Measurements from ENCODE around the gene MIA2. TPM values are rescaled to one million over a fixed set of nuclear protein-coding genes. Genes with fewer than 3 reads are reported as not detected.

Gene MIA2
- total and polyA plus RNA-seq, 9 of the 15 experiments (the other 6 are each of a cell fraction or from before 2014, with no cell fraction given), result 6.0 to 21.8 (median 12.8) TPM

- TF ChIP-seq ZNF764 (CRISPR knock-in tag; IDR thresholded peaks at IDR 0.05; ENCODE audit: low read depth), result no peak
- TF ChIP-seq, protein P1, sequence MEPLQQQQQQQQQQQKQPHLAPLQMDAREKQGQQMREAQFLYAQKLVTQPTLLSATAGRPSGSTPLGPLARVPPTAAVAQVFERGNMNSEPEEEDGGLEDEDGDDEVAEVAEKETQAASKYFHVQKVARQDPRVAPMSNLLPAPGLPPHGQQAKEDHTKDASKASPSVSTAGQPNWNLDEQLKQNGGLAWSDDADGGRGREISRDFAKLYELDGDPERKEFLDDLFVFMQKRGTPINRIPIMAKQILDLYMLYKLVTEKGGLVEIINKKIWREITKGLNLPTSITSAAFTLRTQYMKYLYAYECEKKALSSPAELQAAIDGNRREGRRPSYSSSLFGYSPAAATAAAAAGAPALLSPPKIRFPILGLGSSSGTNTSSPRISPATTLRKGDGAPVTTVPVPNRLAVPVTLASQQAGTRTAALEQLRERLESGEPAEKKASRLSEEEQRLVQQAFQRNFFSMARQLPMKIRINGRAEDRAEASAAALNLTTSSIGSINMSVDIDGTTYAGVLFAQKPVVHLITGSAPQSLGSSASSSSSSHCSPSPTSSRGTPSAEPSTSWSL (CRISPR knock-in tag; IDR thresholded peaks at IDR 0.05; ENCODE audit: borderline replicate concordance), result no peak
- TF ChIP-seq SNAPC5 (CRISPR knock-in tag; IDR thresholded peaks at IDR 0.05), result no peak
- TF ChIP-seq, protein P2, sequence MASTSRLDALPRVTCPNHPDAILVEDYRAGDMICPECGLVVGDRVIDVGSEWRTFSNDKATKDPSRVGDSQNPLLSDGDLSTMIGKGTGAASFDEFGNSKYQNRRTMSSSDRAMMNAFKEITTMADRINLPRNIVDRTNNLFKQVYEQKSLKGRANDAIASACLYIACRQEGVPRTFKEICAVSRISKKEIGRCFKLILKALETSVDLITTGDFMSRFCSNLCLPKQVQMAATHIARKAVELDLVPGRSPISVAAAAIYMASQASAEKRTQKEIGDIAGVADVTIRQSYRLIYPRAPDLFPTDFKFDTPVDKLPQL (IDR thresholded peaks at IDR 0.05; ENCODE audit: extremely low read depth, insufficient read length), result no peak
- peak; percentile 87 for TF ChIP-seq MBD2 (IDR thresholded peaks at IDR 0.05; ENCODE audit: borderline replicate concordance, low read depth)
- TF ChIP-seq FOXJ3 (CRISPR knock-in tag; IDR thresholded peaks at IDR 0.05), result no peak
- TF ChIP-seq RAD21 (CRISPR knock-in tag; conservative IDR thresholded peaks at IDR 0.05 in 1 of 2, IDR thresholded peaks at IDR 0.05 in 1 of 2), result no peak
- no peak for TF ChIP-seq NFYB (IDR thresholded peaks at IDR 0.05; ENCODE audit: extremely low read depth, insufficient read length)
- no peak for TF ChIP-seq TCFL5 (CRISPR knock-in tag; conservative IDR thresholded peaks at IDR 0.05)
- TF ChIP-seq E4F1 (CRISPR knock-in tag; IDR thresholded peaks at IDR 0.05; ENCODE audit: borderline replicate concordance), result no peak
- TF ChIP-seq, protein P3, sequence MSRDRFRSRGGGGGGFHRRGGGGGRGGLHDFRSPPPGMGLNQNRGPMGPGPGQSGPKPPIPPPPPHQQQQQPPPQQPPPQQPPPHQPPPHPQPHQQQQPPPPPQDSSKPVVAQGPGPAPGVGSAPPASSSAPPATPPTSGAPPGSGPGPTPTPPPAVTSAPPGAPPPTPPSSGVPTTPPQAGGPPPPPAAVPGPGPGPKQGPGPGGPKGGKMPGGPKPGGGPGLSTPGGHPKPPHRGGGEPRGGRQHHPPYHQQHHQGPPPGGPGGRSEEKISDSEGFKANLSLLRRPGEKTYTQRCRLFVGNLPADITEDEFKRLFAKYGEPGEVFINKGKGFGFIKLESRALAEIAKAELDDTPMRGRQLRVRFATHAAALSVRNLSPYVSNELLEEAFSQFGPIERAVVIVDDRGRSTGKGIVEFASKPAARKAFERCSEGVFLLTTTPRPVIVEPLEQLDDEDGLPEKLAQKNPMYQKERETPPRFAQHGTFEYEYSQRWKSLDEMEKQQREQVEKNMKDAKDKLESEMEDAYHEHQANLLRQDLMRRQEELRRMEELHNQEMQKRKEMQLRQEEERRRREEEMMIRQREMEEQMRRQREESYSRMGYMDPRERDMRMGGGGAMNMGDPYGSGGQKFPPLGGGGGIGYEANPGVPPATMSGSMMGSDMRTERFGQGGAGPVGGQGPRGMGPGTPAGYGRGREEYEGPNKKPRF (IDR thresholded peaks at IDR 0.05; ENCODE audit: low read depth, low read length), result no peak
- no peak for TF ChIP-seq ZNF146 (CRISPR knock-in tag; IDR thresholded peaks at IDR 0.05; ENCODE audit: unreplicated experiment)
- no peak for TF ChIP-seq GATAD2B (IDR thresholded peaks at IDR 0.05; ENCODE audit: borderline replicate concordance)
- no peak for TF ChIP-seq KHSRP (IDR thresholded peaks at IDR 0.05)
- TF ChIP-seq ZNF23 (CRISPR knock-in tag; IDR thresholded peaks at IDR 0.05), result no peak
- TF ChIP-seq SIX5 (IDR thresholded peaks at IDR 0.05; ENCODE audit: borderline replicate concordance in 1 of 2, insufficient read depth in 1 of 2, low read depth in 1 of 2, low read length in 2 of 2), result peak in 1 of 2 experiments; percentile 35; a peak in 1 of 4 replicates
- TF ChIP-seq RAD51 (IDR thresholded peaks at IDR 0.05; ENCODE audit: borderline replicate concordance, low read depth), result no peak
- no peak for TF ChIP-seq RFX5 (IDR thresholded peaks at IDR 0.05; ENCODE audit: low read depth, low read length)
- TF ChIP-seq SMARCA5 (IDR thresholded peaks at IDR 0.05), result no peak
- TF ChIP-seq SMC3 (conservative IDR thresholded peaks at IDR 0.05; ENCODE audit: insufficient read depth, low read depth, low read length), result no peak
- no peak for TF ChIP-seq SAFB (IDR thresholded peaks at IDR 0.05; ENCODE audit: borderline replicate concordance, low read depth, low read length)
- TF ChIP-seq ZKSCAN3 (CRISPR knock-in tag; IDR thresholded peaks at IDR 0.05), result no peak
Measured at GRCh38 chr14:39266871-39267607, 33.3 kb downstream of the MIA2 start (continued).
